Left renal pelvis (tissue), 4 donors: ENCODE data around the gene SPARC. TPM values are rescaled to one million over a fixed set of nuclear protein-coding genes. Genes with fewer than 3 reads are reported as not detected.
"Not testable (repeated sequence)": the region's sequence is repeated elsewhere in the genome, so short reads cannot be mapped to it uniquely, and the experiment has no call there.

Experiments used
- DNase-seq, 4 donors: peaks; one replicate each; pipeline ENCODE4 v3.0.0-alpha.2; 2013; ENCODE audit warnings: low read depth in 4 of 4, low spot score in 3 of 4
- polyA plus RNA-seq, 4 donors: library from polyadenylated mRNA; unstranded; fragments of 120-200 nt; gene quantifications; one replicate each; pipeline ENCODE4 v1.2.1, GENCODE V29; 2013; ENCODE audit not compliant: insufficient read length in 4 of 4

Gene SPARC, protein sequence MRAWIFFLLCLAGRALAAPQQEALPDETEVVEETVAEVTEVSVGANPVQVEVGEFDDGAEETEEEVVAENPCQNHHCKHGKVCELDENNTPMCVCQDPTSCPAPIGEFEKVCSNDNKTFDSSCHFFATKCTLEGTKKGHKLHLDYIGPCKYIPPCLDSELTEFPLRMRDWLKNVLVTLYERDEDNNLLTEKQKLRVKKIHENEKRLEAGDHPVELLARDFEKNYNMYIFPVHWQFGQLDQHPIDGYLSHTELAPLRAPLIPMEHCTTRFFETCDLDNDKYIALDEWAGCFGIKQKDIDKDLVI
- 1,000 to 10,000 TPM; 1,904 to 8,726 (median 2,831) TPM for polyA plus RNA-seq

DNA sequence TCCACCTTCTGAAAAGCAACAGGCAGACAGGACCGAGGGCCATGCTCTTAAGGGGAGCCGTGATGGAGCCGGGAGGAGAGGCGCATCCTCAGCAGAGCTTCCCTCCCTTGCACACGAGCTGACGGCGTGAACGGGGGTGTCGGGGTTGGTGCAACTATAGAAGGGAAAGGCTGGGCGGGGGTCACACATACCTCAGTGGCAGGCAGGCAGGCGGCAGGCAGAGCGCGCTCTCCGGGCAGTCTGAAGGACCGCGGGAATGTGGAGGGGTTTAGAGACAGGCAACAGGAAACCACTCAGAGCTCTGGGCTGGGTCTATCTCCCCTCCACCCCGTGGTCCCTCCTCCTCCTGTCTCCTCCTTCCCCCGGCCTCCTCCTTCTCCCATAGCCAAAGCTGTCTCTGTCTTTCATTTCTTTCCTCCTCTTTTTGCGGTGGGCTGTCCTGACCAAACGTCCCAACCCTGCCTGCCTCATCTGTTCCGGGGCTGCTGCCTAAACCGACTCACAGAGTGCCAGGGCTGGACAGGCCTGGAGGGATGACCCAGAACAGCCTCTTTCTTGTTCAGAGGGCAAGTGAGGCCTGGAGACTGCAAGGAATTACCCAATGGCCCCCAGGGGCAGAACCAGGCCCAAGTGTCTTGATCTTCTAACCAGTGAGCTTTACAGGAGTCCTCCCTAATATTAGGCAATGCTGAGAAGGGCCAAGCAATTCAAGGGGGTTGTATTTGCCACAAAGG is at the start of gene SPARC:
Gene SPARC, minus strand, starts transcription at position 242 of the 734 bp plus-strand sequence. CDS start 10,727 bp downstream, outside the sequence.
- DNase-seq, result peak in 2 of 4 donors; percentile 76 to 85

DNA sequence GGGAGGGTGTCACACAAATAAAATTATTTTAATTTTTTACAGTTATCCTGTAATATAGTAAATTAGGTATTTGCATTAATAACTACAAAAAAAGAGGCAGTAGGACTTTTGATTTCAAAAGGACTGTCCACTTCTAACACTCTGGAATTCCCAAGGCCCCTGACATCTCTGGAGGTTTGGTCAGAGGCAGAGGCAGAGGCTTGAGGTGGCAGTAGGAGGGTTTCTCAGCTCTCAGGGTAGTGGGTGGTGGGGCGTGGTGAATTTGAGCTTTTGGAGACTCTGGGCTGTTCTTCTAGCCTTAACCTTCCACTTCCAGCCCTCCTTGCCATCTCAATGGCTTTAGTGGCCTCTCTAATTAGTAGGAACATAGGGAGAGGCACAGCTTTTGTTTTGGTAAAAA is 48.9 kb upstream of the SPARC start:
- no peak for DNase-seq

DNA sequence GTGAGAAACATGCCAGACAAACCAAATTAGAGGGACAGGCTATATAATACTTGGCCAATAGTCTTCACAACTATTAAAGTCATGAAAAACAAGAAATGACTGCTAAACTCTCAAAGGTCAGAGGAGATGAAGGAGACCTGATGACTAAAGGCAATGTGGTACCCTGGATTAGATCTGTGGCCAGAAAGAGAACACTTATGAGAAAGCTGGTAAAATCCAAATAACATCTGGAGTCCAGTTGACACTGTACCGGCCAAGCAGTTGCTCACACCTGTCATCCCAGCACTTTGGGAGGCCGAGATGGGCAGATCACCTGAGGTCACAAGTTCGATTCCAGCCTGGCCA is 47.3 kb upstream of the SPARC start:
- no peak for DNase-seq

DNA sequence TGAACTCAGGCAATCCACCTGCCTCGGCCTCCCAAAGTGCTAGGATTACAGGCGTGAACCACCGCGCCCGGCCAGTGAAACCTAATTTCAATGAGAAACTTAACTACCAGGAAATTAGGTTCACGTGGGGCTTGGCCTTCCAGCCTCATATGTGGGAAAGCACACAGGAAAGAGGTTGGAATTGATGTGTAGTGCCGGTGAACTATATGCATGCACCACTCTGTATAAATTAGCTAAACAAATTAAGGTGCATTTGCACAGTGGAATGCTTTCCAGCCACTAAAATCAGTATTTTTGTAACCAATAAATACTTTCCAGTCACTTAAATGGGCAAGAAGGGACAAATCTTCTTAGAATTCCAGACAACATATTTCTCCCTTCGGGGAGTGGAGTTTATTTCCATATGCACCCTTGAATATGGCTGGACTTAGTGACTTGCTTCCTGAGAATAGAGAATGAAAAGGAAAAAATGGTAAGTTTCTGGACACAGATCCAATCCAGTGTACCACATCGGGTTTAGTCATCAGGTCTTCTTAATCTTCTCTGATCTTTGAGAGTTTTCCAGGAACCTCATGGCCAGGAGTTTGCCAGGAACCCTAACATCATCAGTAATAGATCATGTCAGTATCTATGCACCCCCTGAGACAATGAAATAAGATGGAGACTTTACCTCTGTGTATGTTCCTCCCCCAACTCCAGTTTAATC is 46.8 kb upstream of the SPARC start:
- no peak for DNase-seq

DNA sequence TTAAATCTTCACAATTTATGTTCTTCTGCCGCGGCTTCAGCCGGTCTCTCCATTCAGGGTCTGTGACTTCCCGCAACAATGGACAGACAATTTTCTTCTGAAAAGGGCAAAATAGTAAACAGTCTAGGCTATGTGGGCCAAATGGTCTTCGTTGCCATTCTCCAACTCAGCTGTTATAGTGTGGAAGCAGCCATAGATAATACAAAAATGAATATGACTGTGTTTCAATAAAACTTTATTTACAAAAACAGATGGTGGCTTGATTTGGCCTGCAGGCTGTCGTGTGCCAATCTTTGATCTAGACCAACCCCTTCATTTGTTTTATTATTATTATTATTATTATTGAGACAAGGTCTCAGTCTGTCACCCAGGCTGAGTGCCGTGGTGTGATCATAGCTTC is 43.7 kb upstream of the SPARC start:
- DNase-seq, result no peak

DNA sequence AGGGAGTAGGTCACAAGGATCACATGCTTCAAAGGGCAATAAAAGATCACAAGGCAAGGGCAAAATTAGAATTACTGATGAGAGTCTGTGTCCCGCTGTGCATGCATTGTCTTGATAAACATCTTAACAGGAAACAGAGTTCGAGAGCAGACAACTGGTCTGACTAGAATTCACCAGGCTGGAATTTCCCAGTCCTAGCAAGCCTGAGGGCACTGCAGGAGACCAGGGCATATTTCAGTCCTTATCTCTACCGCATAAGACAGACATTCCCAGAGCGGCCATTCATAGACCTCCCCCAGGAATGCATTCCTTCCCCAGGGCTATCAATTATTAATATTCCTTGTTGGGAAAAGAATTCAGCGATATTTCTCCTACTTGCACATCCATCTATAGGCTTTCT is 42.9 kb upstream of the SPARC start:
- DNase-seq, result not testable (repeated sequence)

DNA sequence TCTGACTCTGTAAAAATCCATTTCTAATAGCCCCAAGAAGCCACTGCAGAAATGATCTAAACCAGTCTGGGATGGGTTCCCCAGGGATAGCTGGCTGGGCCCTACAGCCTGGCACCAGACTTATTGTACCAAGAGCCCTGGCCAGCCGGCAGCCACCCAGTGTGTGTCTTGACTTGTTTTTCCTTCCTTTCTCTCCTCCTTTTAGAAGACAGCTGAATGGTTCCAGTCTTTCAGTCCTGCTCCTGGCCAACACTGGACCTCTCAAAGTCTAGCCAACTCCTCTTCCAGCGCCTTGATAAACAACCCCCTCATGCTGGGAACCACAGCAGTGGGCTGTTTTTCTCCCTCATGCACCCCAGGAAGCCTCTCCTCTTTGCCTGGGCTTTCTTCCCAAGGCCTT is 37.6 kb upstream of the SPARC start:
- DNase-seq, result no peak

DNA sequence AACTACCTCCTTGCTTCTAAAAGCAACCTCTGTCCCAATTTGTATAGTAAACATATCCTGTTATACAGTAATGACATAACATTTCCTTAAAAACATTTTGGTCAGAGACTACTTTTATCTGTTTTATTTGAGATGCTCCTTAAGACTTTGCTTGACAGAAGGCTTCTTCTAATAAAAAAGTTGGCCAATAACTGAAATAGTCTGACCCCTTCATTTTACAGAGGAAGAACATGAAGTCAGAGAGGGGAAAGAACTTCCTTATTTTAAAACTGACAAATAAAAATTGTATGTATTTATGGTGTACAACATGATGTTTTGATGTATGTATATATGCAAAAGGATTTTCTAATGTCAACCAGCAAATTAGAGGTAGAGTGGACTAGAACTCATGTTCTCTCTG is 35.8 kb upstream of the SPARC start:
- no peak for DNase-seq

DNA sequence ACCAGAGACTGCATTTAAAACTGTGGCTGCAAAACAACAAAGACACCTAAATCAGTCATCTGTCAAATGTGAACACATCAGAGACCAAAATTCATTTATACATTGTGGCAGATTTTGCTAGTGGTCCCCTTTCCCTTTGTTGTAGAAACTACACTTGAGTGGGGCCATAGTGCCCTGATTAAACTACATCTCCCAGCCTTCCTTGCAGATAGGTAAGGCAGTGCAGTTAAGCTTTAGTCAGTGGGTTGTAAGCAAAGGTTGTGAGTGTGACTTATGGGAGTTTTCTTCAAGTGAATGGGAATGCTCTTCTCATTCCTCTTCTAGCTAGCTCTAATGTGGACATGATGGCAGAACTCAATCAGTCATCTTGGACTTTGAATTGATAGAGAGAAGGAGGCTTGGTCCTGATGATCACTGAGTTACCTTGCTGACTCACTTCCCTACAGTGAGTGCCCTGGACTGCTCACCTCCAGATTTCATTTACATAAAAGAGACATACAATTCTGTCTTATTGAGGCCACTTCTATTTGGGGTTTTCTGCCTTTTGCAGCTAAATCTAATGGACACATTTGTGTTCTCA is 35.2 kb upstream of the SPARC start:
- no peak for DNase-seq

DNA sequence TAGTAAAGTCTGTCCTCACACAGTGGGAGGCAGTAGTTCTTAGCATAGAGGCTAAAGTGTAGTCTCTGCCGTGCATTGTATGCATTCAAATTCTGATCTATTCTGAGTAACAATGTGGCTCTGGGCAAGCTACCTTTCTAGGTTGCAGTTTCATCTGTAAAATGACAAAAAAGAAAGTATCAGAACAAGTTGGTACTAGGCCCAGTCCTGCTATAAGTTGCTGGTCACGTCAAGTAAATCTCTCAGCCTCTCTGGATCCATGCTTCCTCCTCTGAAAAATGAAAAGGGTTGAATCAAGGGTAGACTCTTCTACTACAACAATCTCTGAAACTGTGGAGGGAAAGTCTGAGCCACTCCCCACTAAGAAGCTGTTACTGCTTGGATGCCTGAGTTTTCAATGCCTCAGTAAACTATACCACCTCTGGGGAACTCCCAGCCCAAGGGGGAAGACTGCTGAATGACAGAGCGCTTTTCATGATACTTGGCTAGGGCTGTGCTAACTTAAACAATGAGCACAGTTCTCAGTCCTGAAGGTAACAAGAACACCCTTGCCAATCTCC is 34.5 kb upstream of the SPARC start:
- DNase-seq, result no peak

DNA sequence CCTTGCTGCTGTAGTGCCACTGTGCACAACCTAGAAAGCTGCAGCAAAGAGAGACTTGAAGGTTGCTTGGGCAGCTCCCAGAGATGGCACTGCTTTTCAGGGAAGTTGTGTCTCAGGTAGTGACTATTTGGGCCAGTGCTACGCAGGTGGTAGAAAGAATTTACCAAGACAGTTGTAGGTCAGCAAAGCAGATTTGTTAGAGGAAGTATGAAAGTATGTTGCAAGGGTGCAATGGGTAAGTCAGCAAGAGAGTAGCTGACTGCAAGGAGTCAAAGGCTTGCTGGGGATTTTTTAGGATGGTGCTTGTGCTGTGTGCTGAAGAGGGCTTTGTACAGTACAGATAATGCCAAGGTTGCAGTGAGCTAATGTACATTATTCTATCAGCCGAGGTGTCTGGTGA is 33.5 kb upstream of the SPARC start:
- DNase-seq, result no peak

DNA sequence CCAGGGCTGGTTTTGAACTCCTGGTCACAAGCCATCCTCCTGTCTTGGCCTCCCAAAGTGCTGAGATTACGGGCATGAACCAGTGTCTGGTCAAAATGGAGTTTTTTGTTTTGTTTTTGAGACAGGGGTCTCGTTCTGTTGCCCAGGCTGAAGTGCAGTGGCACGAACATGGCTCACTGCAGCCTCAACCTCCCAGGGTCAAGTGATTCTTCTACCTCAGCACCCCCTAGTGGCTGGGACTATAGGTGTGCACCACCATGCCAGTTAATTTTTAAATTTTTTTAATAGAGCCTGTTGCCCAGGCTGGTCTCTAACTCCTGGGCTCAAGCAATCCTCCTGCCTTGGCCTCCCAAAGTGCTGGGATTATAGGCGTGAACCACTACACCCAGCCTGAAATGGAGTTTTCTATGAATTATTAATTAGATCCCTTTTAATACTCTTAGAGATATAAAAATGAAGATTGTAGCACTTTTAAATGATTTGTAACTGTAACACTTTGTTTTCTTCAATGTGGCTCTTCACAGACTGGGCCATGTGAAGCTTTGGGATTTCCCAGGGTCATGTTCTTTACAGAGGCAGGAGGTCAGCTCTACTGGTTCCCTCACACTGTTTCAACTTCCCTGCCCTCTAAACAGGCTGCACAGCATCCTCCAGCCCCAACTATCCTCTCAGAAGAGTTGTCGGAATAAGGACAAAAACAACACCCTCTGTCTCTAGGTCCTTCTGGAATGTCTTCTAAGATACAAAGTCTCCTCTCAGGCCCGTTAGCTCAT is 32.7 kb upstream of the SPARC start:
- DNase-seq, result no peak

DNA sequence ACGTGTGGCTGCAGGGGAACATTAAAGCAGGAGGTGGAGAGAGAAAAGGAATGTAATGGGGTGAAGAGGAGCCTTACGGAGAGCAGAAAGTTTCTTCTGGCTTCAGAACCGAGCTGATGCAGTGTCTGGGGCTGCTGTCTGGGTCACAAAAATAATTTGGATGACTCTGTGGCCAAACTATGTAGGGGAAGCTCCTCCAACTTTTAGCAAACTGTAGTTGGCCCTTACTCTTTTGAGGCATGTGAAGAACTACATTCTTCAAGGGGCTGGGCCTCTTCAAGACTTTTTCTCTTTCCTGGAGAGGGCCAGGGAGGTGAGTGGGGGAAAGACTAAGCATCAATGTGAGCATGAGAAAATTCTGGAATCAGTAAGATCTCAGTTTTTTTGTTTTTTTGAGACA is 31.9 kb upstream of the SPARC start:
- DNase-seq, result no peak

DNA sequence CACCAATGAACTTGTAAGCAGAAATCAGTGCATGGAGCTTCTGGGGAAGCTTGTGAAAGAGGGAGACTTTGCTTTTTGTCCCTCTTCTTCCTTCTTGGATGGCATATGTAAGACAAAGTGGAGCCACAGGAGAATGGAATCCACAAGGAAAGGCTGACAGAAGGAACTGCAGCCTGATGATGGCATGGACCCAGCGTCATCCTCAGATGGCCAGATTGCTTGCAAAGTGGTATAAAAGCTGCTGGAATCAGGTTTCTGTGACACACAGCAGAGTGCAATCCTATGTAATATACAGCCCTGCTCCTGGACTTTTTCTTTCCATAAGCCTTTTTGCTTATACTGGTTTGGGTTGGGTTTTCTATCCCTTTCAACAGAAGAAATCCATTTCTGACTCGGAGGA is 31.4 kb upstream of the SPARC start:
- no peak for DNase-seq

DNA sequence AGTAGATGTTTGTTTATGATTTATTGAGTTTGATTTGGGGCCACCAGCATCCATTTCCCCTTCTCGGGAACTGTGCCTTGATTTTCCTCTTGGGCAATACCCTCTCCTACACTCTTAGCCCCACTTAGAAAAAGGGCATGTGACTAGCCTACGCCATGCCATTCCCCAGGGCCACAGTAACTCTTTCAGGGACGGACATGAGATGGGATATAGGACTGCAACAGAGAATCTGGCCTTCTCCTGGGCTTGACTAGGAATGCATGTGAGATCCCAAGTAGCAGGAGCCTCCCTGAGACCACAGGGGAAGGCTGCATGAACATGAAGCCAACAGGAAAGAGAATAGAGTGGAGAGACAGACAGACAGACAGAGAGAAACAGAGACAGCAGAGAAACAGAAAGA is 30.7 kb upstream of the SPARC start:
- DNase-seq, result no peak

DNA sequence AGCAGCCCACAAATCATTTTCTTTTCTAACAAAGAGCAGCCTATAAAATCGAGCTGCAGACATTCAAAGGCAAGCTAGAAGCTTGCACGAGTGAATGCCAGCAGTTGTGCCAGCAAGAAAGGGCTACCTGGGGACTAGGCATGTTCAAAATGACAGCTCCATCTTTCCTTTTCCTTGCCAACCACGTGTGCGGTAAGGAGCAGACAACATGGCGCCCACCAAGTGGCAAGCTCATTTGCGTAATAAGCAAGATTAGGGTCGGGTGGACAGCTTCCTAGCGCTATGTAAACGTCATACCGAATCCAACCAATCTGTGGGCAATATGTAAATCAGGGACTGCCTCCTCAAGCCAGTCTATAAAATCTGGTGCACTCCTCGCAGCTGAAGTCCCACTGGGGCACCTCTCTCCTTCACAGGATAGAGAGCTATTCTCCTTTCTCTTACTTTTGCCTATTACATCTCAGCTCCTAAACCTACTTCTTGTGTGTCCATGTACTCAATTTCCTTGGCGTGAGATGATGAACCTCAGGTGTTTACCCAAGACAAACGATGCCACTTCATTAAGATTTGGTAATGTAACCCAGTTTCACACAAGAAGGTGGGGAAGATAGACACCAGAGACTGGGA is 22.5 kb upstream of the SPARC start:
- no peak for DNase-seq

DNA sequence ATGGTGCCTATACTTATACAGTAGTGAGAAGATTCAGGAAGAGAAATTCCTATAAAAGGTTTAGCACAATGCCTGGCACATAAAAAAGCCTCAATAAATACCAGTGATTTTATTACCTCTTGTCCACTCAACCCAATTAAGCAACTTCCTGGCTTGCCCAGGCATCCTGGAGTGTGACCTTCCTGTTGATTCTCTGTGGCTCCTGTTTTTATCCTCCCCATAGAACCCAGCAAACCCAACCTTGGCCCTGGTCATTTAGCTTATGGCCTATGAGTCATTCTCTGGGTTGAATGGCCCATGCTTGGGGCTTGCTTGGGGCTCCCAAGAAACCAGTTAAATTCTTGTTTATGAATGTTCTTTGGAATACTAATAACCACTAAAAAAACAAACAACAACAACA is 21.4 kb upstream of the SPARC start:
- no peak for DNase-seq

DNA sequence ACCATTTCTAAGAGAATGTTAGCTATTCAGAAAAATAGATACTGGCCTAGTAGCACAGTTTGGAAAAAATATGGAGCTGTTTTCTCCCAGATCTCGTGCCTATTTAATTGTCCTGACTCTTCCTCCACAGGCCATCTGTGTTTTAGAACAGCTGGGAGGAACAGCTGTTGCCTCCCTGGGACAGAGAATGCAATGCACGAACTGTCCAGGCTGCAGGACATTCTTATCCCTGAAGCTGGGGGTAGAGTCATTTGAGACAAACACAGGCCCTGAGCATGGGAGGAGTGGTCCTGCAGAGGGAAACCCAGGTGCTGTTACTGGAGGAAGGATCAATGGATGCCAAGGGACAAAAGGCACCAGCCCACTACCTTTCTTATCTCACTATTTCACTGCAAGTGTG is 20.9 kb upstream of the SPARC start:
- DNase-seq, result no peak

DNA sequence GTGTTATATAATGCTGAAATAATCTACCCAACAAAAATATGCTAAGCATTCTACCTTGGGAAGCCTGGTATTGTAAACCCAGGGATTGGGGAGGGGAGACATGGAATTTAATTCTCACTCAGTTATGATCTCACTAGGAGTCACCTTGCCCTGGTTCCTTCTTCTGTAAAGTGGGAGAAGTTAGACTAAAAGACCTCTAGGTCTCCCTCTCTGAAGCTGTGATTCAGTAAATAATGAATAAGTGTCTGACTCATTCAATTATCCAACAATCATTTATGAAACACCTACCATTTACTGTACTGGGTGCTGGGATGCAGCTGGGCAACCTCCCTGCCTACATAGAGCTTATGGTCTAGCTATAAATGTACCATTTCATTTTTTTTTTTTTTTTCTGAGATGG is 20.2 kb upstream of the SPARC start:
- DNase-seq, result no peak

DNA sequence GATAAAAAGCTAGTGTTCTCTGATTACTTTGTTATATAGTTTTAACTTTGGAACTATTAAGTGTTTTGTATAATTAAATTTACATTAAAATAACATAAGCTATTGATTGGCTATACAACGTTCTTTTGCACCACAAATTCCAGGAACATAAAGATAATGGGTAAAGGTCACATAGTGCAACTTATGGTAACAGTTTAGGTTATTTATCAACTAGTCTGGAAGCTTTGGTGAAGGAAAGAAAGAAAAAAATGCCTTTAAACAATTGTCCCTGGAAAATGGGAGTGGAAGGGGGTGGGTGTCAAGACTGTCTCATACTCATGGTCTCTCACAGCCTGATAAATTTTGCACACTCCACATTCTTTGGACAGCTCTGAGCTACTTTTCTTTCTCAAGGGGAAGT is 17.1 kb upstream of the SPARC start:
- DNase-seq, result no peak
